B cell (primary cell): ENCODE results near the gene ZC3H10. TPM values are rescaled to one million over a fixed set of nuclear protein-coding genes. Genes with fewer than 3 reads are reported as not detected.
A peak's percentile ranks its signal among the peaks of the same experiment; 100 is the strongest.

Experiments
- ATAC-seq: fragments of 200-7000 bp; cut with Tn5 transposase; one replicate; pipeline ENCODE4 v1.10.0; 2021; ENCODE audit warnings: low read depth, mild to moderate bottlenecking, moderate number of reproducible peaks, moderate library complexity
- CTCF ChIA-PET: fragments of 350-600 bp; sonication (Branson Sonifier 250); formaldehyde crosslinking; loops from one replicate; lab custom pipeline; 2021; ENCODE audit warnings: antibody characterized with exemption, inconsistent platforms; lab: Charles Lee
- POLR2A ChIA-PET: fragments of 350-600 bp; sonication (Branson Sonifier 250); formaldehyde crosslinking; loops from one replicate; lab custom pipeline; 2021; ENCODE audit warnings: antibody characterized with exemption; lab: Charles Lee
- DNase-seq: peaks from one replicate; pipeline ENCODE4 v3.0.0; 2013
- H2AFZ ChIP-seq: 2 replicates; pipeline ENCODE4 v1.6.1; 2012; ENCODE audit warnings: mild to moderate bottlenecking, low read depth, low read length; ENCODE audit not compliant: insufficient read depth, poor library complexity, severe bottlenecking
- H3K27ac ChIP-seq, 2 donors: 1 replicate in 1 of 2; 2 replicates in 1 of 2; pipeline ENCODE4 v1.5.1; 2012 to 2013; ENCODE audit warnings: low read length in 2 of 2, mild to moderate bottlenecking in 2 of 2, moderate library complexity in 1 of 2
- H3K27me3 ChIP-seq, 4 experiments: fragments of 200-600 bp in 1 of 4; sonication (generic) in 1 of 4; replicated peaks in 1 of 4; 1 replicate in 2 of 4; 2 replicates in 2 of 4; pipeline versions ENCODE4 v1.6.1 to v1.7.0; 2013 to 2016; ENCODE audit warnings: low read length in 3 of 4, mild to moderate bottlenecking in 2 of 4, mixed read lengths in 1 of 4, moderate library complexity in 1 of 4; ENCODE audit not compliant: insufficient read depth in 4 of 4, control insufficient read depth in 3 of 4; ENCODE audit errors: control extremely low read depth in 1 of 4
- H3K36me3 ChIP-seq, 2 experiments: replicated peaks in 1 of 2; 1 replicate in 1 of 2; 2 replicates in 1 of 2; pipeline versions ENCODE4 v1.6.1 to v1.7.1; 2013; ENCODE audit warnings: low read length in 1 of 2; ENCODE audit not compliant: insufficient read depth in 2 of 2, control insufficient read depth in 1 of 2; ENCODE audit errors: control extremely low read depth in 1 of 2, extremely low read depth in 1 of 2
- H3K4me1 ChIP-seq, 2 donors: fragments of 200-600 bp in 1 of 2; sonication (generic) in 1 of 2; 1 replicate in 1 of 2; 2 replicates in 1 of 2; pipeline versions ENCODE4 v1.5.1 to v1.6.1; 2013 to 2017; ENCODE audit warnings: low read length in 2 of 2; ENCODE audit not compliant: control insufficient read depth in 2 of 2, insufficient read depth in 2 of 2
- H3K4me2 ChIP-seq: replicated peaks from 2 replicates; pipeline ENCODE3; 2012; ENCODE audit warnings: mild to moderate bottlenecking, low read depth, low read length; ENCODE audit not compliant: poor library complexity, severe bottlenecking
- H3K4me3 ChIP-seq, 5 experiments: fragments of 200-600 bp in 1 of 5; sonication (generic) in 1 of 5; 1 replicate in 3 of 5; 2 replicates in 2 of 5; pipeline versions ENCODE4 v1.5.1 to v1.7.0; 2011 to 2016; ENCODE audit warnings: low read length in 4 of 5, mild to moderate bottlenecking in 4 of 5, low read depth in 2 of 5, control low read depth in 1 of 5, moderate library complexity in 1 of 5; ENCODE audit not compliant: insufficient read depth in 1 of 5; ENCODE audit errors: control extremely low read depth in 1 of 5, extremely low read depth in 1 of 5
- H3K79me2 ChIP-seq: fragments of 200-600 bp; sonication (generic); one replicate; pipeline ENCODE4 v1.6.0; 2016; ENCODE audit warnings: low read length; ENCODE audit not compliant: control insufficient read depth, insufficient read depth
- H3K9ac ChIP-seq: fragments of 200-600 bp; sonication (generic); 2 replicates; pipeline ENCODE4 v1.6.1; 2017; ENCODE audit warnings: mild to moderate bottlenecking, low read length, moderate library complexity
- H3K9me3 ChIP-seq, 3 donors: one replicate each; pipeline versions ENCODE4 v1.6.1 to v1.7.1; 2013; ENCODE audit warnings: low read length in 2 of 3; ENCODE audit not compliant: control insufficient read depth in 2 of 3, insufficient read depth in 1 of 3; ENCODE audit errors: control extremely low read depth in 1 of 3
- H4K20me1 ChIP-seq: 2 replicates; pipeline ENCODE4 v1.6.0; 2012; ENCODE audit warnings: mild to moderate bottlenecking, low read length; ENCODE audit not compliant: insufficient read depth, control insufficient read depth, poor library complexity, severe bottlenecking
- H3K27ac Mint-ChIP-seq: one replicate; pipeline ENCODE4 v1.8.0; 2021; ENCODE audit warnings: mixed read lengths
- H3K27me3 Mint-ChIP-seq: one replicate; pipeline ENCODE4 v1.8.0; 2021; ENCODE audit warnings: mixed read lengths
- H3K4me1 Mint-ChIP-seq: one replicate; pipeline ENCODE4 v1.8.0; 2021; ENCODE audit warnings: mixed read lengths
- H3K4me3 Mint-ChIP-seq: one replicate; pipeline ENCODE4 v1.8.0; 2021; ENCODE audit warnings: mixed read lengths
- H3K9me3 Mint-ChIP-seq: one replicate; pipeline ENCODE4 v1.8.0; 2022; ENCODE audit warnings: mixed read lengths; ENCODE audit not compliant: insufficient read depth
- CTCF ChIP-seq: fragments of 200-600 bp; IDR thresholded peaks from one replicate; pipeline ENCODE4 v1.8.0; 2022; ENCODE audit warnings: antibody characterized with exemption, mild to moderate bottlenecking
- EZH2 ChIP-seq: IDR thresholded peaks from 2 replicates; pipeline ENCODE4 v1.6.1; 2012; ENCODE audit warnings: borderline replicate concordance, low read depth, mild to moderate bottlenecking, moderate library complexity, low read length; ENCODE audit not compliant: insufficient read depth, poor library complexity, severe bottlenecking
- WGBS: methylation state at CpG from one replicate; pipeline ENCODE4 v1.1.5; 2013; ENCODE audit warnings: missing lambda C conversion rate; ENCODE audit not compliant: insufficient coverage; 5-methylcytosine and 5-hydroxymethylcytosine counted together
- intact Hi-C: fragments of 100-400 bp; cut with micrococcal nuclease; formaldehyde crosslinking; loops from one replicate; pipeline ENCODE4 v1.10.0; 2022
- polyA plus RNA-seq: library from polyadenylated mRNA; depleted of rRNA; stranded (reverse); fragments of >200 nt; gene quantifications from 2 replicates; pipeline ENCODE4 v1.2.3, GENCODE V29; 2012
- total RNA-seq, 2 donors: library from RNA; stranded (reverse); fragments of 120-200 nt in 1 of 2; gene quantifications; 1 replicate in 1 of 2; 2 replicates in 1 of 2; pipeline versions ENCODE4 v1.2.3 to v1.2.4, GENCODE V29; 2013 to 2022

Gene ZC3H10
- total and polyA plus RNA-seq, 2 donors (not counting 1 experiment from before 2014, with no cell fraction given), result 4.7 to 21.7 TPM

DNA sequence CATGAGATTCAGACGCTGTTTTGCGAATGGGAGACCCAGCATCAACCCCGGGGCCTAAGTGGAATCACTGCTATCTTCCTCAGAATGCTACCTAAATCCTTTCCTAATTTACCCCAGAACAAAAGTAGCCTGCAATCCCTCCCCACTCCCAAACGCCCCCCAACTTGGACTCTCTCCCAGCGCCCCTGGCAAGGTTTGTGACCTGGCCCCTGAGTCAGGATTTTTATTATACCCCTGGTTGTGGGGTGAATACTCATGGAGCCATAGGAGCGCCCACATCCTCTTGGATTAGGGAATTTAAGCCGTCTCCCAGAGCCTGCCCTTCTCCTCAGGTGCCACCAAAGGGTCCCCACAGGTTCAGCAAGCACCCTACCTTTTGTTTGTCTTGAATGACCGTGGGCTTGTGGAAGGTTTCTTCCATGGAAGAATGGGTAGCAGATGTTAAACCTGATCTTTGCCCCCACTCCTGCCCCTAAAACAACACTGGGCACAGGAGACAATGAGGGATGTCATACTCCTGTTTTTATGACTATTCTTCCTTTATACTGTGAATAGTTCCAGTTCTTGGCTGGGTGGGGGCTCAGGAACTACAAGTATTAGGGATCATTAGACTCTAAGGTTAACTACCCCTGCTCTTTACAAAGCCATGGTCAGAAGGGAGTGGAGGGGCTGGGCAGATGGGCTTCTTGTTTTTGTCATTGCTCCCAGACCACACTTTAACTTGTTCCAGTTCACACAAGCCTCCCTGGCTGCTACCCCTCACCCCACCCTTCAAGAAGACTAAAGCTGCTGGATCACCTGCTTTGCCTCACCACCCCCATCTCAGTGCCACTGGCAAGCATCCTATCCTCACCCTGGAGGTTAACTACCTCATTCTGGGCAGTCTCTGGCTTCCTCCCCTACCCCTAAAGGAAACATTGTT, 35.0 kb downstream of the ZC3H10 start:
- H3K4me3 Mint-ChIP-seq, result peak overlapping the region; percentile 94
- no peaks in the 10 kb centered on the region for H3K27me3 ChIP-seq
- H3K27ac ChIP-seq, result peak overlapping the region in 1 of 2 donors; percentile 88
- H3K4me2 ChIP-seq, result peak overlapping the region; percentile 89
- H3K9ac ChIP-seq, result peak overlapping the region; percentile 88
- no peak for DNase-seq
- peaks cover 38% of the 10 kb centered on the region for H3K4me1 Mint-ChIP-seq
- 10% methylated on average over 4 of the region's 8 CpGs for WGBS
- H3K4me1 ChIP-seq, result peaks cover 15 to 29% of the 10 kb centered on the region in 2 donors
- peak overlapping the region; percentile 94 for H2AFZ ChIP-seq
- peak overlapping the region; percentile 50 to 89 (median 76) for H3K4me3 ChIP-seq
- no peaks in the 10 kb centered on the region for H3K27me3 Mint-ChIP-seq
- ChIA-PET POLR2A (interaction anchor here (0.6 to 2.1 kb wide), 2 partner anchors 25 to 46 kb away, joined by 3 to 28 read pairs; partner anchors contain the start of gene ESYT1), CTCF (interaction anchor here (2.0 kb wide), 1 partner anchor 69 kb away, joined by 6 read pairs; the partner anchor contains the start of gene RNF41)
- no peaks in the 10 kb centered on the region for H4K20me1 ChIP-seq
- no peaks in the 10 kb centered on the region for H3K9me3 Mint-ChIP-seq
- ATAC-seq, result no peak
- no peak for TF ChIP-seq CTCF
- no peak for TF ChIP-seq EZH2
- peak overlapping the region; percentile 98 for H3K27ac Mint-ChIP-seq
- H3K79me2 ChIP-seq, result peaks cover 64% of the 10 kb centered on the region
- intact Hi-C loops, result loop anchor here (1.0 to 10.0 kb wide), 3 partner anchors 27 to 922 kb away; partner anchors contain the start of genes NEMP1 and PA2G4
- H3K36me3 ChIP-seq, result peaks cover 0 to 3% of the 10 kb centered on the region in 2 experiments
- no peaks in the 10 kb centered on the region for H3K9me3 ChIP-seq
